ENCODE measurements around the gene ALAS1. TPM values are rescaled to one million over a fixed set of nuclear protein-coding genes. Genes with fewer than 3 reads are reported as not detected.

ALAS1 gene
- total RNA-seq, 1 experiment from 2014 or later: 71.2 TPM

DNA sequence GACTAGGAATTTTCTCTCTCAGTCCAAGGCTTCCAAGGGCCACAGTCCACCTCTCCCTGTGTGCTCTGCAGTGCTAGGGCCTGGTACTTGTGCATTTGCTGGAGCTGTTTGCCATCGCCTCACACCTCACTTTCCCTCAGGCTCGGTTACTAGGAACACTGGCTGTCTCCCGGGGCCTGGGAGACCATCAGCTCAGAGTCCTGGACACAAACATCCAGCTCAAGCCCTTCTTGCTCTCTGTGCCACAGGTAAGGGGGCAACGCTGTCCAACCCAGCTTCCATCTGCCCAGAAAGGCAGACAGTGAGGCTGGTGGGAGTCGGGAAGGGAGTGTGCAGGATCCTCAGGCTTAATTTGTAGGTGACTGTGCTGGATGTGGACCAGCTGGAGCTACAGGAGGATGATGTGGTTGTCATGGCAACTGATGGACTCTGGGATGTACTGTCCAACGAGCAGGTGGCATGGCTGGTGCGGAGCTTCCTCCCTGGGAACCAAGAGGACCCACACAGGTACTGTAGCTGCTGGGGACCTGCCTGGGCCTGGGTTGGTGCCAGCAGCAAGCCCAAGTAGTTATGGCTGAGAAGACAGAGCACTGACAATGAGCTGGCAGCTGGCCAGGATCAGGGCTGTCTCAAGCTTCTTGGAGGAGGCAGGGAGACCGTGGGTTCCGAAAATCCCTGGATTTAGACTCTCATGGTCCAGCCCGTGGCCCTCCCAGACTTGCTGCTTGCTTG is 51.0 kb downstream of the ALAS1 start:
- BruUV-seq (replicated peaks): no TSS peak
- peaks cover 14% of the 10 kb centered on the region for H3K4me1 ChIP-seq (replicated peaks; ENCODE audit: insufficient read depth)

DNA sequence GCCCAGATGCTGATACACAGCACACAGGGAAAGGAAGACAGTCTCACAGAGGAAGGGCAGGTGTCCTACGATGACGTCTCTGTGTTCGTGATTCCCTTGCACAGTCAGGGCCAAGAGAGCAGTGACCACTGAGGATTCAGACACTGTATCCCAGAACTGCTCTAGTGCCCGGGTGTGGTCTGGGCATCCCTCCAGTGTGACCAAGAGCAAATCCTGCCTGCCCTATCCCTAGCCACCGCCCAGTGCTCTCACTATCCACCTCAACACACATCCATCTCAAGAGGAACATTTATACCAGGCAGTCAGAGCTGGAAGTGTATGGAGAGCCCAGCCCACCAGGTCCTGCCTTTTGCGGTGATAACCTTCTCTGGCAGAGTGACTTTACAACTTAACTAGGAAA is 51.7 kb downstream of the ALAS1 start:
- H3K4me1 ChIP-seq (replicated peaks; ENCODE audit: insufficient read depth): peaks cover 7% of the 10 kb centered on the region
- no peaks in the 10 kb centered on the region for H3K9me3 ChIP-seq (ENCODE audit: insufficient read depth, low read depth)
- no peaks in the 10 kb centered on the region for H3K9me2 ChIP-seq (ENCODE audit: insufficient read depth)
- no peak for DNase-seq
- intact Hi-C loops (cut with micrococcal nuclease; ENCODE audit: unreplicated experiment): no loop called here
- BruUV-seq (replicated peaks): no TSS peak
- no peaks in the 10 kb centered on the region for H3K36me3 ChIP-seq (ENCODE audit: low read depth)
- H3K27me3 ChIP-seq (ENCODE audit: insufficient read depth, low read depth): no peaks in the 10 kb centered on the region
- no peak overlapping the region for H3K4me3 ChIP-seq
- no peaks in the 10 kb centered on the region for H3K79me2 ChIP-seq (ENCODE audit: low read depth)
- H2AFZ ChIP-seq: no peak overlapping the region
- TF ChIP-seq EZH2 (IDR thresholded peaks at IDR 0.05; ENCODE audit: low read depth): no peak
- TF ChIP-seq, protein P1, sequence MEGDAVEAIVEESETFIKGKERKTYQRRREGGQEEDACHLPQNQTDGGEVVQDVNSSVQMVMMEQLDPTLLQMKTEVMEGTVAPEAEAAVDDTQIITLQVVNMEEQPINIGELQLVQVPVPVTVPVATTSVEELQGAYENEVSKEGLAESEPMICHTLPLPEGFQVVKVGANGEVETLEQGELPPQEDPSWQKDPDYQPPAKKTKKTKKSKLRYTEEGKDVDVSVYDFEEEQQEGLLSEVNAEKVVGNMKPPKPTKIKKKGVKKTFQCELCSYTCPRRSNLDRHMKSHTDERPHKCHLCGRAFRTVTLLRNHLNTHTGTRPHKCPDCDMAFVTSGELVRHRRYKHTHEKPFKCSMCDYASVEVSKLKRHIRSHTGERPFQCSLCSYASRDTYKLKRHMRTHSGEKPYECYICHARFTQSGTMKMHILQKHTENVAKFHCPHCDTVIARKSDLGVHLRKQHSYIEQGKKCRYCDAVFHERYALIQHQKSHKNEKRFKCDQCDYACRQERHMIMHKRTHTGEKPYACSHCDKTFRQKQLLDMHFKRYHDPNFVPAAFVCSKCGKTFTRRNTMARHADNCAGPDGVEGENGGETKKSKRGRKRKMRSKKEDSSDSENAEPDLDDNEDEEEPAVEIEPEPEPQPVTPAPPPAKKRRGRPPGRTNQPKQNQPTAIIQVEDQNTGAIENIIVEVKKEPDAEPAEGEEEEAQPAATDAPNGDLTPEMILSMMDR (conservative IDR thresholded peaks at IDR 0.05): no peak
- H3K27ac ChIP-seq: no peak overlapping the region
- no peak overlapping the region for H3K4me2 ChIP-seq
- no peaks in the 10 kb centered on the region; the same call in none of the 2 replicates for H4K20me1 ChIP-seq (ENCODE audit: insufficient read depth)
- CTCF ChIA-PET: no interaction called here
- POLR2A ChIA-PET (ENCODE audit: unreplicated experiment): no interaction called here
- H3F3A ChIP-seq (ENCODE audit: insufficient read depth, low read depth): peaks cover 31% of the 10 kb centered on the region; the same call in 1 of the 2 replicates

More for the DNA sequence above, 51.0 kb downstream of the ALAS1 start:
- H3K9me2 ChIP-seq (ENCODE audit: insufficient read depth): no peaks in the 10 kb centered on the region
- no peaks in the 10 kb centered on the region for H3K79me2 ChIP-seq (ENCODE audit: low read depth)
- no peak for DNase-seq
- no peak overlapping the region for H3K4me3 ChIP-seq
- CTCF ChIA-PET: no interaction called here
- POLR2A ChIA-PET (ENCODE audit: unreplicated experiment): no interaction called here
- H3F3A ChIP-seq (ENCODE audit: insufficient read depth, low read depth): peaks cover 33% of the 10 kb centered on the region; the same call in 1 of the 2 replicates
- TF ChIP-seq, protein P1 (conservative IDR thresholded peaks at IDR 0.05): no peak
- no peak for TF ChIP-seq EZH2 (IDR thresholded peaks at IDR 0.05; ENCODE audit: low read depth)
- H3K4me2 ChIP-seq: no peak overlapping the region
- H2AFZ ChIP-seq: no peak overlapping the region
- no peaks in the 10 kb centered on the region for H3K36me3 ChIP-seq (ENCODE audit: low read depth)
- intact Hi-C loops (cut with micrococcal nuclease; ENCODE audit: unreplicated experiment): no loop called here
- H3K27ac ChIP-seq: no peak overlapping the region
- no peaks in the 10 kb centered on the region for H3K9me3 ChIP-seq (ENCODE audit: insufficient read depth, low read depth)
- H3K27me3 ChIP-seq (ENCODE audit: insufficient read depth, low read depth): no peaks in the 10 kb centered on the region
- H4K20me1 ChIP-seq (ENCODE audit: insufficient read depth): no peaks in the 10 kb centered on the region; the same call in 1 of the 2 replicates

DNA sequence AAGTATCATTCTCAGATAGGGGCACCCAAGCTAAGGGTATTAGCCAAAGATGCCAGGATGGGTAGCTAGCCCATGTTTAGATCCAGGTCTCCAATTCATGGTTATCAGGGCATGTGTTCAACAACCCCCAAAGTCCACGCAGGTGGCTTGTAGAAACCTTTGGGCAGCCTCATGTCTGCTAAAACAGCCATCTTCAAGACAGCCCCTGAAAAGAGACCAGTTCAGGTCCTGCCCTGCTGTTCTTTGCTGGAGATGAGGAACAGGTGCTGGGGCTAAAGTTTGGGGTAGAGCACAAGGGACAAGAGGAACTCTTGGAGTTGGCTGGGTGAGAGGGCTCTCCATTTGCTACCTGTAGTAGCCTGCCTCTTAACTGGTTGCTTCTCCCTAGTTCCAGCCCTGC is 52.2 kb downstream of the ALAS1 start:
- H3K4me3 ChIP-seq: no peak overlapping the region
- H2AFZ ChIP-seq: no peak overlapping the region
- no TSS peak for BruUV-seq (replicated peaks)
- H3K27ac ChIP-seq: no peak overlapping the region
- no peak overlapping the region for H3K4me2 ChIP-seq
- H3F3A ChIP-seq (ENCODE audit: insufficient read depth, low read depth): peaks cover 31% of the 10 kb centered on the region; the same call in 1 of the 2 replicates
- TF ChIP-seq EZH2 (IDR thresholded peaks at IDR 0.05; ENCODE audit: low read depth): no peak
- TF ChIP-seq, protein P1 (conservative IDR thresholded peaks at IDR 0.05): no peak
- H3K9me3 ChIP-seq (ENCODE audit: insufficient read depth, low read depth): no peaks in the 10 kb centered on the region
- ChIA-PET POLR2A (ENCODE audit: unreplicated experiment) (interaction anchor here (0.7 kb wide), 1 partner anchor 193 kb away, joined by 20 read pairs; no protein-coding TSS in a partner anchor), CTCF (no interaction called here)
- DNase-seq: no peak
- peaks cover 3% of the 10 kb centered on the region for H3K4me1 ChIP-seq (replicated peaks; ENCODE audit: insufficient read depth)
- H3K36me3 ChIP-seq (ENCODE audit: low read depth): no peaks in the 10 kb centered on the region
- no peaks in the 10 kb centered on the region for H3K9me2 ChIP-seq (ENCODE audit: insufficient read depth)
- H3K27me3 ChIP-seq (ENCODE audit: insufficient read depth, low read depth): no peaks in the 10 kb centered on the region
- intact Hi-C loops (cut with micrococcal nuclease; ENCODE audit: unreplicated experiment): no loop called here
- H4K20me1 ChIP-seq (ENCODE audit: insufficient read depth): no peaks in the 10 kb centered on the region; the same call in none of the 2 replicates
- no peaks in the 10 kb centered on the region for H3K79me2 ChIP-seq (ENCODE audit: low read depth)

Data from PC-9 (cell line).